GM19463 (cell line): Measurements from ENCODE around the gene CDK11B.
"Not testable (repeated sequence)": the region's sequence is repeated elsewhere in the genome, so short reads cannot be mapped to it uniquely, and the experiment has no call there.

ENCODE experiments used
- ATAC-seq: cut with Tn5 transposase; IDR thresholded peaks from one replicate; pipeline ENCODE4 v1.9.1; 2021; ENCODE audit warnings: mild to moderate bottlenecking, moderate library complexity; ENCODE audit not compliant: unreplicated experiment

Gene CDK11B

GRCh38 chr1:1662830-1663560 lies 4.2 kb upstream of the CDK11B start:
- not testable (repeated sequence) for ATAC-seq

GRCh38 chr1:1662392-1662791 lies 3.6 kb upstream of the CDK11B start:
- not testable (repeated sequence) for ATAC-seq

- not testable (repeated sequence) for ATAC-seq
Measured at GRCh38 chr1:1648265-1648664, 10.5 kb downstream of the CDK11B start.

- ATAC-seq = not testable (repeated sequence)
Measured at GRCh38 chr1:1647567-1648241, 11.1 kb downstream of the CDK11B start.

GRCh38 chr1:1646326-1646725 lies 12.5 kb downstream of the CDK11B start:
- not testable (repeated sequence) for ATAC-seq

DNA sequence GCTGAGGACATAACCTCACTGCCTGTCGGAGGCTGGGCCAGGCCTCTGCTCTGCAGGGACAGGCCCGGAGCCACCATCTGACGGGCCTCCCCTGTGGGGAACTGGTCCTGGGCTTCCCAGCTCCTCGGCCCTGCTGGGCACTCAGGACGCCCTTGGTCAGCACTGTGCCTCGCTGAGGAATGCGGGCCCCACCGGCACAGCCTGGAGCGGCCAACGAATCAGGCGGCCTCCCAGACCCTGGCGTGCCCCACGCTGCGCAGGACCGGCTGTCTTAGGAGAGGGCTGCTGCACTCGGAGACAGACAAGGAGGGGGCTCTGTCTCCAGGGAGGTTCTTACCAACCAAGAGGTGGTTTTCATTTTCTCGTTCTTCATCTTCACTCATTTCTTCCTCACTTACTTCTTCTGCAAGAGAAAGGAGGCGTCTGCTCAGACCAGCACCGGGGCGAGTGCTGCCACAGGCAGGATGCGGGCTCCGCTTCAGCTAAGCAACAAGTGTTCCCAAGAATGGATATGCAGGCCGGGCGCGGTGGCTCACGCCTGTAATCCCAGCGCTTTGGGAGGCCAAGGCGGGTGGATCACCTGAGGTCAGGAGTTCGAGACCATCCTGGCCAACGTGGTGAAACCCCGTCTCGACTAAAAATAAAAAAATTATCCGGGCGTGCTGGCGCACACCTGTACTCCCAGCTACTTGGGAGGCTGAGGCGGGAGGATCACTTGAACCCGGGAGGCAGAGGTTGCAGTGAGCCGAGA lies 17.9 kb downstream of the CDK11B start:
- ATAC-seq = not testable (repeated sequence)

GRCh38 chr1:1640081-1640480 lies 18.7 kb downstream of the CDK11B start:
- not testable (repeated sequence) for ATAC-seq

DNA sequence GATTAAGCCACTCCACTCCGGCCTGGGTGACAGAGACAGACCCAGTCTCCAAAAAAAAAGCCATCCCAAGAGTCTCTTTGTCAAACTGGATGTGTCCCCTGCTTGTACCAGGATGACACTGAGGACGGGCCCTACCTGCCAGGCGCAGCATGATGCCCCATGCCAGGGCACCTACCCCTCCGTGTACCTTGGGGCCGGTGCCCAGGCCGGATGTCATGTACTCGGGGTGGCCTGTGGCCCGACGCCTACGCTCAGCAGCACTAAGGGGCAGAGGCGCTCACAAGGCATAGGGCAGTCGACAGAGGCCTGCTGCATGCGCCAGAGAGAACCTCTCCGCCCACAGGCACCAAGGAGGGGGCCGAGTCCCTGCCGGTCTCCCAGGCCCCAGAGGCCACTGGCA lies 19.4 kb downstream of the CDK11B start:
- not testable (repeated sequence) for ATAC-seq

- not testable (repeated sequence) for ATAC-seq
Measured at GRCh38 chr1:1638528-1638927, 20.3 kb downstream of the CDK11B start.

GRCh38 chr1:1637479-1637875 lies 21.3 kb downstream of the CDK11B start:
- ATAC-seq = not testable (repeated sequence)

DNA sequence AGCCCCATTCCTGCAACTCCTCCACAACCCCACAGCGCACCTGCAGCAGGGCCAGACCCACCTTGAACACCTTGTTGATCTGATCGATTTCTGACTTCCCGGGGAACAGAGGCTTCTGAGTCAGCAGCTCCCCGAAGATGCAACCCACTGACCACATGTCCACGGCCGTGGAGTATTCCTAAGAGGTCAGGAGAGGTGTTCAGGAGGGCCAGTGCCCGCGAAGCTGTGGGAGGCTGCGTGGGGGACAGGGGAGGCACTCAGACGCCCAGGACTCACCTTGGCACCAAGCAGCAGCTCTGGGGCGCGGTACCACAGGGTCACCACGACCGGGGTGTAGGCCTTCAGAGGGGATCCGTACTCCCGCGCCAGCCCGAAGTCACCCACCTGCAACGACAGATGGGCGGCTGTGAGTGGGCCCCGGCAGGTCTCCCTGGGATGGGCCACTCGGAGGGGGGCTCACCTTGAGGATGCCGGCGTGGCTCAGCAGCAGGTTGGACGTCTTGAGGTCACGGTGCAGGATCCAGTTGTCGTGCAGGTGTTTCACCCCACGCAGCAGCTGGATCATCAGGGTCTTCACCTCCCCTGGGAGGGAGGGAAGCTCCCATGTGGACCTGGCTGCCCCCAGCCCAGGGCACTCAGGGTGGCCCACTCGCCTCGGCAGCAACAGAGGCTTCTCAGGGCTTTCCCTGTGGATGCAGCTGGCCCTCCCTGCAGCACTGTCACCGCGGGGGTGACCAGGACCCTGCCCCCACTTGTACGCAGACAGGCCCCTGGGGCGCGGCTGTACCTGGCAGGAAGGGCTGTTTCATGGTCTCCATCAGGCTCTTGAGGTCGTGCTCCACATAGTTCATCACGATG lies 22.0 kb downstream of the CDK11B start:
- not testable (repeated sequence) for ATAC-seq

DNA sequence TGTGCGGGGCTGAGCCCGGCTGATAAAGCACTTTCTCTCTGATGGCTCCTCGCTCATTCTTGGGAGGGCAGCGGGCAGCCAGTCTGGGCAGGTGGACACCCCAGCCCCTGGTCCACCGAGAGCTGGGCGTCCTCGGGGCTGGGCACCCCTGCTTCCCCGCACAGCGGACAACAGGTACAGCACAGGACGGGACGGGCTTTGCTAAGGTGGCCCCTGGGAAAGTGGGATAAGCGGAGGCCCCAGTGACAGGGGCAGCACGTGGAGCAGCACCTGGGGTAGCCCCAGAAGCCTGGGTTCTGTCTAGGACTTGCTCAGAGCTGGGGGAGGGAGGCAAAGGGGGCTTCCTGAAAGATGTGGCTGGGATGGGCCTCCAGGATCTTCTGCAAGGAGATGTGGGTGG lies 24.2 kb downstream of the CDK11B start:
- ATAC-seq = not testable (repeated sequence)

DNA sequence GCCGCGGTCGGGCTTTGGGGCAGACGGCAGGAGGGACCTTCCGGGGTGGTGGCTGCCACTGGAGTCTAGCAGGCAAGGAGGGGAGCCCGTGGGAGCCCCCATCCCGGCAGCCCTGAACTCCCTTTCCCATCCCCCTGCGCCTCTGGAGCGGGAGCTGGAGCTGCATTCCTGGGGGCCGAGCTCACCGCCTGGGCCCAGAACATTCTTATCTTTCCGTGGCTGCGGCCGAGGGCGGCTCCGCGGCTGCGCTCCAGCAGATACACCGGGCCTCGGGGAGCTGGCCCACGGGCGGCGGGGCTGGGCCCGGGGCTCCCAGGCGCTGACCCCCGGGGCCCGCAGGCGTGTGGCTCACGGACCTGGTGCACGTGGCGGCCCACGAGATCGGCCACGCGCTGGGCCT lies 25.4 kb downstream of the CDK11B start:
- ATAC-seq = not testable (repeated sequence)

DNA sequence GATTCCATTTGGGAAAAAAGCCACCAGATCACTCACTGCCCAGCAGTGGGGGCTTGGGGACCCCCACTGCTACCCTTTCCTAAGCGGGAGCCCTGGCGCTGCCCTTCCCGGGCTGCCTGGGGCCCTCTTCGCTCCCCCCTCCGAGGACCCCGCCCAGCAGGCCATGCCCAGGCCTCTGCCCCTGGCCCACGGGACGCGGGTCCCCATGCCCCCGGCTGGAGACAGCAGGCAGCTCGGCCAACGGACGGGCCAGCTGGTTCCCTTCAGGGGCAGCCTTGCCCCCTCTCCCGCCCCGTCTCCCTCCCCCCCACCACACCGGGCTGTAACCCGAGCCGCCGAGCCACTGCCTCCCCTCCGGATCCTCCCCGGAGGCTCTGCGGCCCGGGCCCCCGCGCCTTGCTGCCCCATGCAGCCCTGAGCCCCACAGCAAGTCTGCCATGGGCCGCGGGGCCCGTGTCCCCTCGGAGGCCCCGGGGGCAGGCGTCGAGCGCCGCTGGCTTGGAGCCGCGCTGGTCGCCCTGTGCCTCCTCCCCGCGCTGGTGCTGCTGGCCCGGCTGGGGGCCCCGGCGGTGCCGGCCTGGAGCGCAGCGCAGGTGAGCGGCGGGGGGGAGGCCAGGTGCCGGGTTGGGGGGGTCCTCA lies 26.9 kb downstream of the CDK11B start, which contains the start of gene MMP23B:
TSS of gene MMP23B (plus strand) at position 392 of the 639 bp plus-strand sequence. CDS start at position 438, 46 bp downstream.
- ATAC-seq = no peak

- ATAC-seq = no peak
Measured at GRCh38 chr1:1630965-1631781, 27.6 kb downstream of the CDK11B start.

DNA sequence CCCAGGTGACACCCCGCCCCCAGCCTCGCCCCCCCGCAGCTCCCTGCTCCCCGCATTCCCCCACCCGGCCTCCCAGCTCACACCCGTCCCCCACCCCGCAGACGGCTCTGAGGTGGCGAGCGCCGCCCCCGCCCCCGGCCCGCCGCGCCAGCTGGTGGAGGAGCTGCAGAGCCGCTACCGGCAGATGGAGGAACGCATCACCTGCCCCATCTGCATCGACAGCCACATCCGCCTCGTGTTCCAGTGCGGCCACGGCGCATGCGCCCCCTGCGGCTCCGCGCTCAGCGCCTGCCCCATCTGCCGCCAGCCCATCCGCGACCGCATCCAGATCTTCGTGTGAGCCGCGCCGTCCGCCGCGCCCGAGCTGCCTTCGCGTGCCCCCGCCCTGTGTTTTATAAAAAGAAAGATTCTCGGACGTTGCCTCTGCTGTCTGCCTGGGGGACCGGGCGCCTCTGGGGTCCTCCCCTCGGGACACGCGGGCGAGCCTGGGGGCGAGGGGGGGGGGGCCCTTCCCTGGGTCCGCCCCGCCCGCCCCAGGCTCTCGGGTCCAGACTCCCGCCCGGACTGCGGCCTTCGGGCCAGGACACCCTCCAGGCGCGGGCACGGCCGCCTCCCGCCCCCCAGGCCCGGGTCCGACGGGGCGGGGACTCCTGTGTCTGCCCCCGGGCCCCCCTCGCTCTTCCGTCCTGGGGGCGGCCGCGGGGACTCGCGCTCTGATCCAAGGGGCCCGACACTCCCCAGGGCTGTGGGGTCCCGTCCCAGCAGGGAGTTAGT lies 28.4 kb downstream of the CDK11B start:
- peak; percentile 57 for ATAC-seq

GRCh38 chr1:1629430-1630190 lies 29.2 kb downstream of the CDK11B start:
- no peak for ATAC-seq
